UCSD-AML1 (cell line): Measurements from ENCODE around the gene DUSP19.

Experiments used
- DNase-seq: peaks from one replicate; lab custom pipeline; 2025; ENCODE audit not compliant: unreplicated experiment; lab: John Stamatoyannopoulos, UW

Gene DUSP19

DNA sequence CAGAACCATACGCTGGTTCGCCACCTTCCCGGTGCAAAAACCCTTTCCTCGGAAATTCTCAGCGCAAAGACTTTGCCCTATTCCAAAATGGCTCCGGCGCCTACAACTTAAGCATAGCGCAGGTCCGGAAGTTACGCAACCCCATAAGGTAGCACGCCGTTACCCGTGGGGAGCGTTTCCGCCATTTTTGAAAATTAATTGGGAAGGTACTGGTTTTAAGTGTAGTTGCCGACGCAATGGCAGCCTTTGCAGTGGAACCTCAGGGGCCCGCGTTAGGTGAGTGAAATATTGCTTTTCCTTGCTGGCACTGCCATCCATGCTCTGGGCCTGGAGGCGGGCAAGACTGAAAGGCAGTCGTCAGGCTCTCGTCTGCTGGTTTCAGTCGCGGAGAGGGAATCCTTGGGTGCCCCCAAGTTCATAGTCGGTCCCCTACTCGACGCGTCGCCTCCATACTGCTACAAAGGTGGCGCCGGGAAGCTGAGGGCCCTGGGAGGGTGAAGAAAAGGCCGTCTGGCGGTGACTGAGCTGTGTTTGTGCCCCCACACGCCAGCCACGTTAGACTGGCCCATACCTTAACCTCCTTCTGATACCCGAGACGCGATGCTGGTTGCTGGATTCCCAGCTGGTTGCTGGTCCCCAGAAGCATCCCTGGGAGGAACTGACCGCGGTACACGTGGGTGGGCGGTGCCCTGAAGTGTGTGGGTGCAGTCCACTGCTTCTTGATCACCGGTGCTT is 45.8 kb downstream of the DUSP19 start, which contains the start of gene NUP35:
Gene NUP35 (plus strand): TSS at position 222 of the 735 bp plus-strand sequence. CDS start 15 bp downstream, at position 237.
- DNase-seq: peak; percentile 88

GRCh38 chr2:183124957-183125255 is 46.4 kb downstream of the DUSP19 start:
- DNase-seq: no peak

GRCh38 chr2:183125659-183126341 is 47.3 kb downstream of the DUSP19 start:
- DNase-seq: peak; percentile 17

DNA sequence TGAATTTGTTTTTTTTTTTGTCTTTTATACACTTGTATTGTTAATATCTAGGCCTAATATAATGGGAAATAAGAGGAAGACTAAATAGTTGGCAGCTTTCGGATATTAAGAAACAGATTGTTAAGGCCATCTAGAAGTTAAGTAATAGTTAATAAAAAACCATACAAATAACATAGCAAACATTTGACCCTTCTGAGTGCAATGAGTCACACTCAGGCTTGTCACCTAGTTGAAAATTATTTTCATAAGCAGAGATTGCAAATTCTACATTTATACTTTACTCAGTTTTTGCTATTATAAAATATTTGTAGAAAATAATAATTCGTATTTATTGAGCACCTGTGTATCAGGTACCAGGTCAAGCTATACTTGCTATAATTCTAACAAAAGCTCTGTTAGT is 48.1 kb downstream of the DUSP19 start:
- no peak for DNase-seq

DNA sequence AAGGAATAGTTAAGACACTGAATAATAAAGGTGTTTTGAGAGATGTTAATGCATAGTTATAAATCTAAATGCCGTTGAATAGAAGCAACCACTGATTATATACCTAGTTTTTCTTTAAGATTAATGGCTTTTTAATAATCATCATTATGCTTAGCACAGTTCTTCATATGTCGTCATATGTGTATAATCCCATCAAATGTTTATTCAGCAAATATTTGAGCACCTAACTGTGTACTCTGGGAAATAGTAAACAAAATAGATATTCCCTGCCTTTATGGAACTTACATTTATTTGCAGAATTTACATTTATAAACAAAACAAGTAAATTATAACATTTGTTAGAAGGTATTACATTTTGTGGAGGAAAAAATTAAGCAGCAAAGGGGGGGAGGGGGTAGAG is 55.5 kb downstream of the DUSP19 start:
- no peak for DNase-seq

DNA sequence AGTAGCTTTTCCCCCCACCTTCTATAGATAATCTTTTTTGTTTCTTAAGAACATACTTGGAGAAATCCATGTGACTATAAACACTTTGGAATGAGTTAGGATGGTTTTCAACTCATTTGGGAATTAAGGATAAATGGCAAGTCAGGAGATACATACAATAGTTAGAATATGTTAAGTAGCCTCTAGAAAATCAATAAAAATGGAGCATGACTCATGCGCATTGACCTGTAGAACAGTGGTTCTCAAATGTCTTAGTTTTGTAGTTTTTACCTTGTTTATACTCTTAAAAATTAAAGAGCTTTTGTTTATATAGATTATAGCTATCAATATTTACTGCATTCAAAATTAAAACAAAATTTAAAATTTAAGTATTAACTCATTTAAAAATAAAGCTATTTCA is 70.4 kb downstream of the DUSP19 start:
- no peak for DNase-seq

DNA sequence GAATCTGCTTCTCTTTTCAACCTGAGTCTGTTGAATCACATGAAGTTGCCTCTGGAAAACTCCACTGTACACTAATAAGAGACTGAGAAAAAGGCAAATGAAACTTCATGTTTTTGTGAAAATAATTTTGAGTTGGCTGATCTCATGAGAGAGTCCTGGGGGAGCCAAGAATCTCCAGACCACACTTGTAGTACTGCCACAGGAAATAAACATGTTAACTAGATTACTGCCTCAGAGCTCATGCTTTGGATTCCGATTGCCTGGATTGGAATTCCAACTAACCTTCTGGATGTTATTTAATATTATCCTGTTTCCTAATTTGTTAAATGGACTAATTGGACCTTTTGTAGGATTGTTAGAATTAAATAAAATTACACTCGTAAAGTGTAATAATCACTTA is 70.9 kb downstream of the DUSP19 start:
- no peak for DNase-seq
